Ishikawa (cell line): ENCODE data around the gene DEAF1.

Experiments
- CREB1 ChIP-seq: IDR thresholded peaks from 2 replicates; pipeline ENCODE4 v1.6.1; 2012; ENCODE audit warnings: low read depth
- EP300 ChIP-seq: IDR thresholded peaks from 2 replicates; pipeline ENCODE4 v1.6.1; 2012; ENCODE audit warnings: borderline replicate concordance
- FOXM1 ChIP-seq: IDR thresholded peaks from 2 replicates; pipeline ENCODE4 v1.6.1; 2012; ENCODE audit warnings: low read depth, borderline replicate concordance
- TAF1 ChIP-seq: IDR thresholded peaks from 2 replicates; pipeline ENCODE4 v1.6.1; 2012; ENCODE audit warnings: low read depth, mild to moderate bottlenecking
- YY1 ChIP-seq: IDR thresholded peaks from 2 replicates; pipeline ENCODE4 v1.6.1; 2012; ENCODE audit warnings: low read depth
- TF ChIP-seq, protein P1 (sequence below): IDR thresholded peaks from 2 replicates; pipeline ENCODE4 v1.6.1; 2012; ENCODE audit warnings: low read depth, mild to moderate bottlenecking

DNA sequence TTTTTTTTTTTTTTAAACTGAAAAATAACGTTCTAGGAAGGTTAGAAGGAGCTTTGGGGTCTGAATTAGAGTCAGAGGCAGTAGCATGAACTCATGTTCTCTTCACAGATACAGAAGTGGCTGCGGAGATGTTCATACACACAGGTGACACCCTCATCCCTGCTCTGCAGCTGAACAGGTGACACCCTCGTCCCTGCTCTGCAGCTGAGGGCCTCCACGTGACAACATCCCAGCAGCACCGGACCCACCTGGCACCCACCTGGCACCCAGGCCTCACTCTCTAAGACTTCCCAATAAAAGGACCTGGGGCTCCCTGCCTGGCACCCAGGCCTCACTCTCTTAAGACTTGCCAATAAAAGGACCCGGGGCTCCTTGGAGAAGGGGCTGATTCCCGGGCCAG, 38.2 kb downstream of the DEAF1 start:
- no peak for TF ChIP-seq YY1
- TF ChIP-seq, protein P1, sequence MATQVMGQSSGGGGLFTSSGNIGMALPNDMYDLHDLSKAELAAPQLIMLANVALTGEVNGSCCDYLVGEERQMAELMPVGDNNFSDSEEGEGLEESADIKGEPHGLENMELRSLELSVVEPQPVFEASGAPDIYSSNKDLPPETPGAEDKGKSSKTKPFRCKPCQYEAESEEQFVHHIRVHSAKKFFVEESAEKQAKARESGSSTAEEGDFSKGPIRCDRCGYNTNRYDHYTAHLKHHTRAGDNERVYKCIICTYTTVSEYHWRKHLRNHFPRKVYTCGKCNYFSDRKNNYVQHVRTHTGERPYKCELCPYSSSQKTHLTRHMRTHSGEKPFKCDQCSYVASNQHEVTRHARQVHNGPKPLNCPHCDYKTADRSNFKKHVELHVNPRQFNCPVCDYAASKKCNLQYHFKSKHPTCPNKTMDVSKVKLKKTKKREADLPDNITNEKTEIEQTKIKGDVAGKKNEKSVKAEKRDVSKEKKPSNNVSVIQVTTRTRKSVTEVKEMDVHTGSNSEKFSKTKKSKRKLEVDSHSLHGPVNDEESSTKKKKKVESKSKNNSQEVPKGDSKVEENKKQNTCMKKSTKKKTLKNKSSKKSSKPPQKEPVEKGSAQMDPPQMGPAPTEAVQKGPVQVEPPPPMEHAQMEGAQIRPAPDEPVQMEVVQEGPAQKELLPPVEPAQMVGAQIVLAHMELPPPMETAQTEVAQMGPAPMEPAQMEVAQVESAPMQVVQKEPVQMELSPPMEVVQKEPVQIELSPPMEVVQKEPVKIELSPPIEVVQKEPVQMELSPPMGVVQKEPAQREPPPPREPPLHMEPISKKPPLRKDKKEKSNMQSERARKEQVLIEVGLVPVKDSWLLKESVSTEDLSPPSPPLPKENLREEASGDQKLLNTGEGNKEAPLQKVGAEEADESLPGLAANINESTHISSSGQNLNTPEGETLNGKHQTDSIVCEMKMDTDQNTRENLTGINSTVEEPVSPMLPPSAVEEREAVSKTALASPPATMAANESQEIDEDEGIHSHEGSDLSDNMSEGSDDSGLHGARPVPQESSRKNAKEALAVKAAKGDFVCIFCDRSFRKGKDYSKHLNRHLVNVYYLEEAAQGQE, result no peak
- TF ChIP-seq EP300, result no peak
- no peak for TF ChIP-seq FOXM1
- TF ChIP-seq TAF1, result no peak
- TF ChIP-seq CREB1, result no peak
